ENCODE measurements around the gene WDR89. TPM values are rescaled to one million over a fixed set of nuclear protein-coding genes. Genes with fewer than 3 reads are reported as not detected.
A peak's percentile ranks its signal among the peaks of the same experiment; 100 is the strongest.

Gene WDR89
- total and polyA plus RNA-seq, 9 of the 15 experiments (the other 6 are each of a cell fraction or from before 2014, with no cell fraction given) = 9.3 to 25.6 (median 16.2) TPM

GRCh38 chr14:63641473-63642228 is at the start of gene WDR89 (continued):
- TF ChIP-seq ASH1L (IDR thresholded peaks at IDR 0.05; ENCODE audit: borderline replicate concordance, low read depth, partially characterized antibody) = peak; percentile 88
- 0 out of 2 replicates have a peak, but pooled peaks have one; percentile 31 for TF ChIP-seq ZKSCAN1 (IDR thresholded peaks at IDR 0.05; ENCODE audit: low read depth, low read length)
- 0 out of 2 replicates have a peak, but pooled peaks have one; percentile 3 for TF ChIP-seq TCF3 (CRISPR knock-in tag; IDR thresholded peaks at IDR 0.05)
- TF ChIP-seq GATA2 (CRISPR knock-in tag; IDR thresholded peaks at IDR 0.05) = no peak
- TF ChIP-seq BDP1 (IDR thresholded peaks at IDR 0.05; ENCODE audit: insufficient read depth, insufficient read length) = no peak
- TF ChIP-seq BRD4 (IDR thresholded peaks at IDR 0.05) = no peak
- TF ChIP-seq USF1 (CRISPR knock-in tag; IDR thresholded peaks at IDR 0.05) = peak; percentile 80
- 0 out of 2 replicates have a peak, but pooled peaks have one; percentile 2 for TF ChIP-seq SMC3 (conservative IDR thresholded peaks at IDR 0.05; ENCODE audit: insufficient read depth, low read depth, low read length)
- no peak for TF ChIP-seq ID3 (CRISPR knock-in tag; IDR thresholded peaks at IDR 0.05)
- TF ChIP-seq ID3 (tag; IDR thresholded peaks at IDR 0.05) = 0 out of 2 replicates have a peak, but pooled peaks have one; percentile 67
- peak; percentile 87 to 93 for TF ChIP-seq MNT (conservative IDR thresholded peaks at IDR 0.05)
- no peak for TF ChIP-seq SRSF3 (IDR thresholded peaks at IDR 0.05; ENCODE audit: insufficient read depth, low read length)
- no peak for TF ChIP-seq ETS2 (tag; IDR thresholded peaks at IDR 0.05; ENCODE audit: borderline replicate concordance, poor library complexity, severe bottlenecking)
- TF ChIP-seq SMARCC2 (IDR thresholded peaks at IDR 0.05; ENCODE audit: low read depth) = no peak
- peak; percentile 77 for TF ChIP-seq SP1 (CRISPR knock-in tag; IDR thresholded peaks at IDR 0.05)
- TF ChIP-seq POLR3G (IDR thresholded peaks at IDR 0.05; ENCODE audit: extremely low read depth, insufficient read length, insufficient replicate concordance) = no peak
- peak; percentile 79 for TF ChIP-seq ZBTB5 (IDR thresholded peaks at IDR 0.05)
- TF ChIP-seq ZNF707 (CRISPR knock-in tag; conservative IDR thresholded peaks at IDR 0.05) = no peak
- no peak for TF ChIP-seq ZFPM2 (CRISPR knock-in tag; IDR thresholded peaks at IDR 0.05)
- no peak for TF ChIP-seq TFE3 (CRISPR knock-in tag; IDR thresholded peaks at IDR 0.05)
- no peak for TF ChIP-seq TBL1XR1 (IDR thresholded peaks at IDR 0.05; ENCODE audit: low read length in 2 of 2)
